ENCODE data around the gene BTBD9.

DNA sequence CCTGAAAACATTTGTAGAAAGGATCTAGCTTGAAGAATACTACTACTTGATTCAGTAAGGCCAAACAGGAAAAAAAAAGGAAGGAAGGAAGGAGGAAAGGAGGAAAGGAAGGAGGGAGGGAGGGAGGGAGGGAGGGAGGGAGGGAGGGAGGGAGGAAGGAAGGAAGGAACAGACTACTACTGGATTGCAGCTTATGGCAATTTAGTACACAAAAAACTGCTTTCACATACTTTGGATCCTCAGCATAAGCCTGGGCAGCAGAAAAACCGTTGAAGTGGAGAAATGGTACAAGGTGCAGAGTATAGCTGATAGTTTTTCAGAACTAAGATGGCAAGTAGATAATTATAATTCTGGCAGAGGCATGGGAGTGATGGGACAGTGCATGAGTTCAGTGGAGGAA, 201.6 kb downstream of the BTBD9 start:
- no peak for TF ChIP-seq POLR2AphosphoS5 (IDR thresholded peaks at IDR 0.05)
- TF ChIP-seq CTCF (IDR thresholded peaks at IDR 0.05): no peak
- TF ChIP-seq POLR2A (IDR thresholded peaks at IDR 0.05): no peak
- TF ChIP-seq EP300 (IDR thresholded peaks at IDR 0.05; ENCODE audit: low read depth): no peak

Measured in transverse colon (tissue), 4 donors.